GM18520 (cell line): ENCODE data around the gene STING1.
"Not testable (repeated sequence)": the region's sequence is repeated elsewhere in the genome, so short reads cannot be mapped to it uniquely, and the experiment has no call there.

Experiments used
- ATAC-seq: cut with Tn5 transposase; IDR thresholded peaks from one replicate; pipeline ENCODE4 v1.9.1; 2021; ENCODE audit not compliant: unreplicated experiment

STING1 gene

DNA sequence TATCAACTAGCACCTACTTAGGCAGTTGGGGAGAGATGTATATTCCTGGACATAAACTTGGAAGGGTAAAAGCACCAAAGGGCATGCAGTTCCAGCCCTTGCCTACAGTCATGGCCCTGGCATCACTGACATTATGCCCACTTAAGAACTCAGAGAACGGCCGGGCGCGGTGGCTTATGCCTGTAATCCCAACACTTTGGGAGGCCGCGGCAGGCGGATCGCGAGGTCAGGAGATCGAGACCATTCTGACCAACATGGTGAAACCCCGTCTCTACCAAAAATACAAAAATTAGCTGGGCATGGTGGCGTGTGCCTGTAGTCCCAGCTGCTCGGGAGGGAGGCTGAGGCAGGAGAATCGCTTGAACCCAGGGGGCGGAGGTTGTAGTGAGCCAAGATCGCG lies 42.1 kb downstream of the STING1 start:
- not testable (repeated sequence) for ATAC-seq

DNA sequence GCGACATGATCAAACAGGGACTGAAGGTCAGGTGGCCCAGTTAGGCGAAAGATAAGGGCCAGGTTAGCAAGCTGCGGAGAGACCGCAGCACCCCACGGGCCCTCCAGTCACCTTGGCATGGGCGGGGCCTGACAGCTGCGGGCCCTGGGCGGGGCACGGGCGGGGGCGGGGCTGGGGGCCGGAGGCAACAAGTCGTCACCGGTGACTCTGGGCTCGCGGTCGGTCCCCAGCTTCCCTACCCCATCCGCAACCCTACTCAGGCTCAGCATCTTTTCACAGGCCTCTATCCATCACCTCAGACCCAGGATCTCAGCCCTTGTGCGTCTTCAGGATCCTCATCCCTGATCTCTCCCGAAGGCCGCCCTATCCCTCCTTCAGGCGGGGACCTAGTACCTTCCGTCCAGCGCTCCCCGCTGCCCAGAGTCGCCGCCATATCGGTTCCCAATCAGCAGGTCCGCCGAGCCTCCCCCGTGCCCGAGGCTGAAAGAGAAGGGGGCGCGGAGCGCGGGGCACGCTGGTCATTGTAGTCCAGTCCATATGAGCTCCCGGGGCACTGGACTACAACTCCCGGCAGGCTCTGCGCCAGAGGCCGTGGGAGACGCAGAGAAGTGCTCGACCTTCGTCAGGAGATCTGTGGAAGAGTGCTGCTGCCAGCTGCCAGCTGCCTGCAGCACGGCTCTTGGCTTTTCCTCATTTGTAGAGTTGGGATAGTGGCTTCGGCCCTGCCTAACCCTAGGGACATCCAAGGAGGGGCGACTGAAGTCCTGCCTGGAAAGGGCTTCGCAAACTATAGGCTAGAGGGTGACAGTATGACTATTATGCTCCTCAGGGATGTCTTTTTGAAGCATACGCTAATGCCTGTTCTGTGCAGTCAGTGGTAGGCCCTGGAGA lies 43.3 kb downstream of the STING1 start, which contains the start of gene DNAJC18:
TSS of gene DNAJC18 (minus strand) at position 513 of the 891 bp plus-strand sequence. CDS start at position 433, 80 bp downstream.
- ATAC-seq, result peak; percentile 68

- ATAC-seq, result no peak
Measured at GRCh38 chr5:139438707-139439012, 43.9 kb downstream of the STING1 start.

- no peak for ATAC-seq
Measured at GRCh38 chr5:139435676-139436075, 46.9 kb downstream of the STING1 start.

DNA sequence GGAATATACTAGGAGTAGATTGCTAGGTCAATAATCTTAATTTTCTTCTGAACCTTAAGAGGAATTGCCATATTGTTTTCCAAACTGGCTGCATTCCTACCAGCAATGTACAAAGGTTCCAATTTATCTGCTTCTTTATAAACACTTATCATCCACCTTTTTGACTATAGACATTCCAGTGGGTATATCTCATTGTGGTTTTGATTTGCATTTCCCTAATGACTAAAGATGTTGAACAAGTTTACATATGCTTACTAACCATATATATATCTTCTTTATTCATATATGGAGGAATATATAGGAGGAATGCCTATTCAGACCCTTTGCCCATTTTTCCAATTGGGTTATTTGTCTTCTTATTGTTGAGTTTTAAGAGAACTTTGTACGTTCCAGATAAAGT lies 50.9 kb downstream of the STING1 start:
- no peak for ATAC-seq

DNA sequence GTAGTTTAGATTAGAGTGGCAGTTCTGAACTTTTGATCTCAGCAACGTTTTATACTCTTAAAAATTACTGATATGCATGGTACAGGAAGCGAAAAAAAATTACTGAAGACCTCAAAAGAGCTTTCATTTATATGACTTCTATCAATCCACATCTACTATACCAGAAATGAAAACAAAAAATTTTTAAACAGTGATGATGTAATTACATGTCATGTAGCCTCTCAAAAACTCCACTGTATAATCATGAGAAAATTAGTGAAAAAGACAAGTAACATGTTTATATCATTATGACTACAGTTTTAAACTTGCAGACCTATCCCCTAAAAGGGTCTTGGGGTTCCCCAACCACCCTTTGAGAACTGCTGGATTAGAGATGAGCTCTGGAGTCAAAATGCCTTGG lies 52.5 kb downstream of the STING1 start:
- ATAC-seq, result no peak

DNA sequence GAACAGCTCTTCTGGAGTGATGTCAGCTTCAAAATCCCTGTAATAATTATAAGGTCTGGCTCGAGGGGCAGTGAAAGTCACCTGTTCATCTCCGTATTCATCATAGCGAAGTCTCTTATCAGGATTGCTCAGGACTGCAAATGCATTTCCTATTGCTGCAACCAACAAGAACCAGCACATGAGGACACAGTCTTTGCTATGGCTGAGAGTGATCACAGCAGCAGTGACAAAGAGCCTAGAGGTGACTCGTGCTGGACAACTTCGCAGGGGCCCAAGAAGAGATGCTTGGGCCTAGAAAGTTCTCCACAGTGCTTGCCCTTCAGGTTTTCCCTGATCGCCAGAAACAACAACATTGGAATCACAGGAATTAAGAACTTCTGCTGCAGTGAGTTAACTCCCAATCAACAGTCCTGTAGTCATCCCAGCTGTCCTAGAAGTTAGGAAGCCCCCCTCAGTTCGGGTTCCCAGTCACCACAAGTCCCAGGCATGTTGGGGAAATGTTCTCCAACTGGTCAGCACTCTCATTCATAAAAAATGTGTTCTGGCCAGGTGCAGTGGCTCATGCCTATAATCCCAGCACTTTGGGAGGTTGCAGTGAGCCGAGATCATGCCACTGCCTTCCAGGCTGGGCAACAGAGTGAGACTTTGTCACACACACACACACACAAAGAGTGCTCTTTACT lies 56.2 kb downstream of the STING1 start:
- ATAC-seq, result no peak
